ENCODE data around the gene DIP2C.

GRCh38 chr10:600876-601659 is 88.4 kb downstream of the DIP2C start:
- TF ChIP-seq MAX (IDR thresholded peaks at IDR 0.05; ENCODE audit: low read depth) (no peak), CTCF (IDR thresholded peaks at IDR 0.05) (no peak), EP300 (IDR thresholded peaks at IDR 0.05; ENCODE audit: borderline replicate concordance in 1 of 2, low read depth in 1 of 2, low read length in 1 of 2) (no peak), GABPA (IDR thresholded peaks at IDR 0.05; ENCODE audit: low read depth) (no peak), NRF1 (IDR thresholded peaks at IDR 0.05; ENCODE audit: low read depth, low read length) (no peak), RFX5 (IDR thresholded peaks at IDR 0.05; ENCODE audit: low read length) (no peak), USF2 (IDR thresholded peaks at IDR 0.05; ENCODE audit: borderline replicate concordance, low read depth, low read length) (no peak)
